HEK293 (cell line): ENCODE results near the gene BTRC.
A peak's percentile ranks its signal among the peaks of the same experiment; 100 is the strongest.

Experiments
- CTCF ChIA-PET: fragments of 350-600 bp; formaldehyde crosslinking; extraction: SDS; loops from one replicate; lab custom pipeline; 2021; ENCODE audit warnings: antibody characterized with exemption; lab: Yijun Ruan, JAX
- POLR2A ChIA-PET: fragments of 300-600 bp; formaldehyde crosslinking; extraction: SDS; loops from one replicate; lab custom pipeline; 2020; ENCODE audit warnings: antibody characterized with exemption, inconsistent platforms; lab: Yijun Ruan, JAX
- H3K27ac ChIP-seq: fragments of 200-500 bp; sonication (Bioruptor generic); 2 replicates; pipeline ENCODE4 v1.5.1; 2014; ENCODE audit warnings: low read depth, low read length, control low read depth, inconsistent platforms; ENCODE audit errors: extremely low read depth
- H3K36me3 ChIP-seq, 2 experiments: fragments of 200-500 bp in 1 of 2; sonication (Bioruptor generic) in 1 of 2; 1 replicate in 1 of 2; 2 replicates in 1 of 2; pipeline ENCODE4 v1.5.1; 2014 to 2017; ENCODE audit warnings: inconsistent platforms in 2 of 2, low read length in 2 of 2; ENCODE audit not compliant: control insufficient read depth in 2 of 2, insufficient read depth in 1 of 2
- H3K4me1 ChIP-seq: fragments of 200-500 bp; sonication (Bioruptor generic); 2 replicates; pipeline ENCODE4 v1.5.1; 2014; ENCODE audit warnings: mild to moderate bottlenecking, low read length, inconsistent platforms; ENCODE audit not compliant: control insufficient read depth, insufficient read depth
- H3K4me3 ChIP-seq: 2 replicates; pipeline ENCODE4 v1.5.1; 2011; ENCODE audit warnings: low read depth, mild to moderate bottlenecking, control low read depth, low read length, moderate library complexity
- H3K9me3 ChIP-seq: fragments of 200-500 bp; sonication (Bioruptor generic); 2 replicates; pipeline ENCODE4 v1.5.1; 2014; ENCODE audit warnings: low read depth, low read length, inconsistent platforms; ENCODE audit not compliant: control insufficient read depth, insufficient read depth
- EGR2 ChIP-seq: fragments of 450-650 bp; formaldehyde crosslinking; IDR thresholded peaks from 2 replicates; pipeline ENCODE4 v1.5.1; 2016; ENCODE audit warnings: low read depth, missing biosample characterization, missing genetic modification characterization
- KLF1 ChIP-seq: fragments of 450-650 bp; formaldehyde crosslinking; IDR thresholded peaks from 2 replicates; pipeline ENCODE4 v1.5.1; 2016; ENCODE audit warnings: missing biosample characterization, missing genetic modification characterization
- KLF8 ChIP-seq: fragments of 450-650 bp; formaldehyde crosslinking; IDR thresholded peaks from 2 replicates; pipeline ENCODE4 v1.5.1; 2016; ENCODE audit warnings: missing biosample characterization, missing genetic modification characterization
- KLF9 ChIP-seq: fragments of 450-650 bp; formaldehyde crosslinking; IDR thresholded peaks from 2 replicates; pipeline ENCODE4 v1.5.1; 2016; ENCODE audit warnings: missing biosample characterization, missing genetic modification characterization, low read depth
- MYNN ChIP-seq: fragments of 450-650 bp; formaldehyde crosslinking; IDR thresholded peaks from 2 replicates; pipeline ENCODE4 v1.5.1; 2016; ENCODE audit warnings: missing biosample characterization, missing genetic modification characterization, borderline replicate concordance
- OVOL3 ChIP-seq: fragments of 450-650 bp; formaldehyde crosslinking; IDR thresholded peaks from 2 replicates; pipeline ENCODE4 v1.5.1; 2016; ENCODE audit warnings: missing biosample characterization, missing genetic modification characterization
- SETDB1 ChIP-seq: IDR thresholded peaks from one replicate; pipeline ENCODE4 v1.6.1; 2017; ENCODE audit warnings: mild to moderate bottlenecking, low read length, moderate library complexity, mixed read lengths; ENCODE audit not compliant: insufficient read length
- SP2 ChIP-seq: fragments of 450-650 bp; formaldehyde crosslinking; IDR thresholded peaks from 2 replicates; pipeline ENCODE4 v1.5.1; 2016; ENCODE audit warnings: missing biosample characterization, missing genetic modification characterization
- WT1 ChIP-seq: fragments of 450-650 bp; formaldehyde crosslinking; IDR thresholded peaks from 2 replicates; pipeline ENCODE4 v1.5.1; 2016; ENCODE audit warnings: missing biosample characterization, missing genetic modification characterization
- ZBTB10 ChIP-seq: fragments of 450-650 bp; formaldehyde crosslinking; IDR thresholded peaks from 2 replicates; pipeline ENCODE4 v1.5.1; 2016; ENCODE audit warnings: missing biosample characterization, missing genetic modification characterization
- ZNF184 ChIP-seq: fragments of 450-650 bp; IDR thresholded peaks from 2 replicates; pipeline ENCODE4 v1.5.1; 2018; ENCODE audit warnings: missing biosample characterization, mild to moderate bottlenecking, missing genetic modification characterization
- ZNF19 ChIP-seq: fragments of 450-650 bp; formaldehyde crosslinking; IDR thresholded peaks from 2 replicates; pipeline ENCODE4; 2016; ENCODE audit warnings: missing biosample characterization, missing genetic modification characterization, low read depth
- ZNF24 ChIP-seq: fragments of 450-650 bp; formaldehyde crosslinking; IDR thresholded peaks from 2 replicates; pipeline ENCODE4 v1.5.1; 2016; ENCODE audit warnings: missing biosample characterization, missing genetic modification characterization
- ZNF274 ChIP-seq, 2 experiments: fragments of 200-500 bp in 1 of 2; fragments of 450-650 bp in 1 of 2; sonication (Bioruptor generic) in 1 of 2; formaldehyde crosslinking in 1 of 2; IDR thresholded peaks; 2 replicates each; pipeline versions ENCODE4 v1.5.1 to v1.6.1; 2014 to 2016; ENCODE audit warnings: borderline replicate concordance in 1 of 2, inconsistent platforms in 1 of 2, low read length in 1 of 2, missing biosample characterization in 1 of 2, missing genetic modification characterization in 1 of 2
- ZNF48 ChIP-seq: fragments of 450-650 bp; formaldehyde crosslinking; IDR thresholded peaks from 2 replicates; pipeline ENCODE4 v1.5.1; 2016; ENCODE audit warnings: missing biosample characterization, missing genetic modification characterization
- ZNF488 ChIP-seq: fragments of 450-650 bp; formaldehyde crosslinking; IDR thresholded peaks from 2 replicates; pipeline ENCODE4 v1.5.1; 2016; ENCODE audit warnings: missing biosample characterization, missing genetic modification characterization
- ZNF513 ChIP-seq: fragments of 450-650 bp; IDR thresholded peaks from 2 replicates; pipeline ENCODE4 v1.5.1; 2018; ENCODE audit warnings: missing biosample characterization, missing genetic modification characterization
- ZNF530 ChIP-seq: fragments of 450-650 bp; formaldehyde crosslinking; IDR thresholded peaks from 2 replicates; pipeline ENCODE4 v1.5.1; 2016; ENCODE audit warnings: low read depth, missing biosample characterization, missing genetic modification characterization
- ZNF558 ChIP-seq: fragments of 450-650 bp; formaldehyde crosslinking; IDR thresholded peaks from 2 replicates; pipeline ENCODE4 v1.5.1; 2016; ENCODE audit warnings: missing biosample characterization, missing genetic modification characterization
- ZNF561 ChIP-seq: fragments of 450-650 bp; IDR thresholded peaks from 2 replicates; pipeline ENCODE4 v1.5.1; 2018; ENCODE audit warnings: missing biosample characterization, missing genetic modification characterization, borderline replicate concordance
- ZNF585B ChIP-seq: fragments of 450-650 bp; formaldehyde crosslinking; IDR thresholded peaks from 2 replicates; pipeline ENCODE4 v1.5.1; 2016; ENCODE audit warnings: missing biosample characterization, missing genetic modification characterization
- ZNF596 ChIP-seq: fragments of 450-650 bp; IDR thresholded peaks from 2 replicates; pipeline ENCODE4 v1.5.0; 2018; ENCODE audit warnings: missing biosample characterization, mild to moderate bottlenecking, missing genetic modification characterization, moderate library complexity
- ZNF664 ChIP-seq: fragments of 450-650 bp; formaldehyde crosslinking; IDR thresholded peaks from 2 replicates; pipeline ENCODE4 v1.5.1; 2016; ENCODE audit warnings: missing biosample characterization, missing genetic modification characterization
- ZNF677 ChIP-seq: fragments of 450-650 bp; IDR thresholded peaks from 2 replicates; pipeline ENCODE4 v1.5.0; 2018; ENCODE audit warnings: missing biosample characterization, mild to moderate bottlenecking, missing genetic modification characterization, moderate library complexity
- ZNF707 ChIP-seq: fragments of 450-650 bp; formaldehyde crosslinking; IDR thresholded peaks from 2 replicates; pipeline ENCODE4 v1.5.1; 2016; ENCODE audit warnings: missing biosample characterization, missing genetic modification characterization
- ZNF768 ChIP-seq: fragments of 450-650 bp; formaldehyde crosslinking; IDR thresholded peaks from 2 replicates; pipeline ENCODE4 v1.5.1; 2018; ENCODE audit warnings: missing biosample characterization, mild to moderate bottlenecking, missing genetic modification characterization
- ZNF792 ChIP-seq: fragments of 450-650 bp; formaldehyde crosslinking; IDR thresholded peaks from 2 replicates; pipeline ENCODE4 v1.5.1; 2016; ENCODE audit warnings: missing biosample characterization, missing genetic modification characterization
- ZSCAN5A ChIP-seq: fragments of 450-650 bp; formaldehyde crosslinking; IDR thresholded peaks from 2 replicates; pipeline ENCODE4 v1.5.1; 2016; ENCODE audit warnings: missing biosample characterization, missing genetic modification characterization

BTRC gene

GRCh38 chr10:101513733-101514132 is 159.8 kb downstream of the BTRC start:
- Histone ChIP-seq H3K27ac (no peak overlapping the region), H3K36me3 (no peaks in the 10 kb centered on the region), H3K9me3 (no peaks in the 10 kb centered on the region), H3K4me1 (no peaks in the 10 kb centered on the region), H3K4me3 (no peak overlapping the region)
- ChIA-PET CTCF (interaction anchor here (0.6 to 0.7 kb wide), 3 partner anchors 86 to 921 kb away, joined by 3 to 4 read pairs (median 3); no protein-coding TSS in a partner anchor), POLR2A (no interaction called here)
- TF ChIP-seq ZNF664 (tag by site-specific recombination) (peak; percentile 31; the same call in 1 of the 2 replicates), ZNF530 (tag by site-specific recombination) (no peak)

GRCh38 chr10:101525848-101526247 is 171.9 kb downstream of the BTRC start:
- Histone ChIP-seq H3K4me1 (peaks cover 6% of the 10 kb centered on the region; the same call in 1 of the 2 replicates), H3K36me3 (peaks cover 0 to 3% of the 10 kb centered on the region in 2 experiments; a peak in 1 of 3 replicates), H3K9me3 (no peaks in the 10 kb centered on the region), H3K27ac (no peak overlapping the region), H3K4me3 (no peak overlapping the region)
- POLR2A ChIA-PET = no interaction called here
- CTCF ChIA-PET = interaction anchor here (0.8 to 2.4 kb wide), 8 partner anchors 10 to 311 kb away, joined by 3 to 11 read pairs (median 4); no protein-coding TSS in a partner anchor
- TF ChIP-seq ZSCAN5A (tag by site-specific recombination) (no peak), WT1 (no peak), ZNF596 (tag by site-specific recombination) (no peak), ZNF274 (IDR thresholded peaks at IDR 0.05; ENCODE audit: low read length) (no peak), ZNF274 (tag by site-specific recombination; IDR thresholded peaks at IDR 0.05; ENCODE audit: borderline replicate concordance) (no peak), ZNF677 (tag by site-specific recombination) (no peak), EGR2 (tag by site-specific recombination) (no peak), KLF8 (tag by site-specific recombination) (no peak), ZNF707 (no peak), KLF1 (no peak), SP2 (tag by site-specific recombination) (no peak), ZNF561 (tag by site-specific recombination) (no peak), SETDB1 (no peak), ZNF24 (no peak), ZNF768 (no peak), ZNF585B (tag by site-specific recombination) (no peak), ZNF19 (tag by site-specific recombination) (no peak)

GRCh38 chr10:101529207-101529606 is 175.2 kb downstream of the BTRC start:
- POLR2A ChIA-PET = no interaction called here
- Histone ChIP-seq H3K36me3 (peaks cover 10 to 20% of the 10 kb centered on the region in 2 experiments; a peak in 2 of 3 replicates), H3K4me1 (peaks cover 6% of the 10 kb centered on the region; the same call in 1 of the 2 replicates), H3K27ac (no peak overlapping the region), H3K4me3 (no peak overlapping the region), H3K9me3 (no peaks in the 10 kb centered on the region)
- CTCF ChIA-PET = interaction anchor here (0.5 to 2.0 kb wide), 2 partner anchors 85 to 315 kb away, joined by 4 to 6 read pairs; no protein-coding TSS in a partner anchor
- TF ChIP-seq ZBTB10 (tag by site-specific recombination) (no peak), ZNF48 (tag by site-specific recombination) (no peak), ZNF184 (tag by site-specific recombination) (no peak), ZNF513 (tag by site-specific recombination) (no peak), ZNF488 (no peak), OVOL3 (no peak), ZNF558 (tag by site-specific recombination) (no peak), ZNF596 (tag by site-specific recombination) (no peak), KLF9 (tag by site-specific recombination) (no peak), MYNN (no peak), ZNF792 (tag by site-specific recombination) (no peak)
